H1 (cell line): Measurements from ENCODE around the gene HHIP. TPM values are rescaled to one million over a fixed set of nuclear protein-coding genes. Genes with fewer than 3 reads are reported as not detected.

Source experiments
- ATF2 ChIP-seq: IDR thresholded peaks from 2 replicates; pipeline ENCODE4 v1.6.1; 2012; ENCODE audit warnings: low read length, inconsistent platforms
- BCL11A ChIP-seq, 2 experiments: IDR thresholded peaks; one replicate each; pipeline ENCODE4 v1.6.1; 2011; ENCODE audit warnings: low read depth in 2 of 2, low read length in 2 of 2, mild to moderate bottlenecking in 2 of 2
- CBX5 ChIP-seq: fragments of 300-800, 300-1000 bp; sonication (generic); IDR thresholded peaks from 2 replicates; pipeline ENCODE4 v1.7.1; 2016; ENCODE audit warnings: antibody characterized with exemption, low read length, low read depth
- CHD1 ChIP-seq: IDR thresholded peaks from 2 replicates; pipeline ENCODE4 v1.6.1; 2012; ENCODE audit warnings: low read depth, low read length, improper control_type of control experiment
- EGR1 ChIP-seq: IDR thresholded peaks from 2 replicates; pipeline ENCODE4 v1.6.1; 2011; ENCODE audit warnings: low read depth, low read length, borderline replicate concordance
- NANOG ChIP-seq: IDR thresholded peaks from 2 replicates; pipeline ENCODE4 v1.6.1; 2011; ENCODE audit warnings: low read length, low read depth, mild to moderate bottlenecking, inconsistent platforms; ENCODE audit not compliant: insufficient read depth, poor library complexity, severe bottlenecking
- POLR2AphosphoS5 ChIP-seq: IDR thresholded peaks from 2 replicates; pipeline ENCODE4 v1.6.1; 2011; ENCODE audit warnings: low read depth, low read length
- polyA plus RNA-seq, 7 experiments: library from polyadenylated mRNA; depleted of rRNA in 3 of 7; stranded (reverse) in 5 of 7; unstranded in 2 of 7; fragments of >200 nt in 5 of 7; fragments of 200-250 nt in 2 of 7; gene quantifications; 1 replicate in 5 of 7; 2 replicates in 1 of 7; 4 replicates in 1 of 7; pipeline versions ENCODE4 v1.2.1 to v1.2.3, GENCODE V29; 2011 to 2013; ENCODE audit warnings: missing spikeins in 2 of 7, mixed read lengths in 2 of 7
- total RNA-seq: library from RNA; stranded (reverse); fragmentation: NEBNext Ultra II Directional; extraction: Animal tissue kit (Norgen Biotek cat#: 25700); gene quantifications from 2 replicates; pipeline ENCODE4 v1.2.1, GENCODE V29; 2021

The HHIP gene
- total and polyA plus RNA-seq, 2 of the 8 experiments (the other 6 are each of a cell fraction or from before 2014, with no cell fraction given): 0.05 to 1.3 TPM

DNA sequence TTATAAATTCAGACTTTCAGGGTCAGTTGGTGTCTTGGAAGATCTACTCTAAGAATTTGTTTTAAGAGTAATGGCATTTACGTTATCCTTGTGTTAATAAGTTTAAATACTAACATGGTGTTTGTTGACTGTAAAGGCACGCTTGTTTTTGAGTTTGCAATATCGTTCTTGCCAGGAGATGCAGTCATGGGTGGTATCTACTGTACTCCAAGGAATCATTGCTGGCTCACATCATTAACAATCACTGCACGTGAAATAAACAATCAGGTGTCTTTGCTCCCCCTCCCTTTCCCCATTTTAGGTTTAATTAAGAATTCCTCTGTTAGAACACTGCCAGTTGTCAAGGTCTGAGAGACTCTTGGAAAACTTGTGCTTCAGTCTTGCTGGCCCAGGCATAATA, 1.6 kb downstream of the HHIP start (continued):
- TF ChIP-seq CBX5: no peak
- no peak for TF ChIP-seq ATF2
- no peak for TF ChIP-seq CHD1
- no peak for TF ChIP-seq POLR2AphosphoS5
- TF ChIP-seq BCL11A (IDR thresholded peaks at IDR 0.05; ENCODE audit: low read depth in 2 of 2, low read length in 2 of 2): no peak
- TF ChIP-seq NANOG: no peak
- no peak for TF ChIP-seq EGR1
